ENCODE measurements around the gene ANAPC10. TPM values are rescaled to one million over a fixed set of nuclear protein-coding genes. Genes with fewer than 3 reads are reported as not detected.

Gene ANAPC10
- total and polyA plus RNA-seq, 2 experiments from 2014 or later, result 34.4 to 59.2 TPM

- no peak for TF ChIP-seq STAT1 (IDR thresholded peaks at IDR 0.05; ENCODE audit: unreplicated experiment)
These were observed 55.3 kb downstream of the ANAPC10 start (continued) for GRCh38 chr4:145042601-145043285.

- no peaks in the 10 kb centered on the region for H3K9me2 ChIP-seq (ENCODE audit: insufficient read depth)
- Mint-ChIP-seq H3K4me1 (no peaks in the 10 kb centered on the region; the same call in 2 of the 3 replicates), H3K36me3 (ENCODE audit: low read depth) (no peaks in the 10 kb centered on the region; the same call in 2 of the 3 replicates), H3K27ac (no peak overlapping the region), H3K4me3 (no peak overlapping the region), H3K9me3 (no peaks in the 10 kb centered on the region), H3K27me3 (ENCODE audit: insufficient read depth, low read depth, poor library complexity) (no peaks in the 10 kb centered on the region)
- no peaks in the 10 kb centered on the region for H3K4me1 ChIP-seq (ENCODE audit: insufficient read depth)
- no peak for TF ChIP-seq CTCF (conservative IDR thresholded peaks at IDR 0.05; ENCODE audit: low read depth in 2 of 2)
- TF ChIP-seq ZNF114 (CRISPR knock-in tag; IDR thresholded peaks at IDR 0.05), result no peak
- no peak for TF ChIP-seq REST (IDR thresholded peaks at IDR 0.05; ENCODE audit: unreplicated experiment)
- TF ChIP-seq JUNB (IDR thresholded peaks at IDR 0.05; ENCODE audit: unreplicated experiment), result no peak
- TF ChIP-seq NANOG (IDR thresholded peaks at IDR 0.05; ENCODE audit: borderline replicate concordance), result no peak
- TF ChIP-seq EZH2 (IDR thresholded peaks at IDR 0.05; ENCODE audit: low read depth, unreplicated experiment), result no peak
- no peak for TF ChIP-seq ETS1 (IDR thresholded peaks at IDR 0.05)
- no peak for TF ChIP-seq ZNF331 (CRISPR knock-in tag; IDR thresholded peaks at IDR 0.05; ENCODE audit: low read depth)
- TF ChIP-seq POLR2AphosphoS5 (IDR thresholded peaks at IDR 0.05; ENCODE audit: low read depth), result no peak
- TF ChIP-seq ZNF462 (CRISPR knock-in tag; IDR thresholded peaks at IDR 0.05), result no peak
- TF ChIP-seq EZH2phosphoT487 (IDR thresholded peaks at IDR 0.05; ENCODE audit: unreplicated experiment), result no peak
- no peak for TF ChIP-seq CREB1 (CRISPR knock-in tag; IDR thresholded peaks at IDR 0.05; ENCODE audit: low read depth)
- TF ChIP-seq STAT1 (IDR thresholded peaks at IDR 0.05; ENCODE audit: unreplicated experiment), result no peak
- no peak overlapping the region for H3K27ac ChIP-seq (ENCODE audit: low read depth)
- no peak overlapping the region for H3K4me2 ChIP-seq
- no peak for ATAC-seq
- no peak overlapping the region for H3K4me3 ChIP-seq
- no peak for DNase-seq (ENCODE audit: low spot score)
- peaks cover 6% of the 10 kb centered on the region for H3K79me2 ChIP-seq (replicated peaks; ENCODE audit: insufficient read depth)
- H3F3A ChIP-seq (replicated peaks; ENCODE audit: low read depth), result no peaks in the 10 kb centered on the region
- H3K36me3 ChIP-seq (ENCODE audit: insufficient read depth), result no peaks in the 10 kb centered on the region
- no peaks in the 10 kb centered on the region for H4K20me1 ChIP-seq (replicated peaks; ENCODE audit: insufficient read depth)
- H3K27me3 ChIP-seq (ENCODE audit: insufficient read depth), result no peaks in the 10 kb centered on the region
- H2AFZ ChIP-seq, result no peak overlapping the region
These were observed 56.6 kb downstream of the ANAPC10 start for GRCh38 chr4:145041378-145041777.

Measured in GM23338 (cell line).